ENCODE results near the gene CTDSPL.

Gene CTDSPL

GRCh38 chr3:37892927-37893600 is 31.4 kb downstream of the CTDSPL start:
- DNase-seq, result no peak

GRCh38 chr3:37896827-37897226 is 35.1 kb downstream of the CTDSPL start:
- no peak for DNase-seq

- no peak for DNase-seq
These were observed 36.1 kb downstream of the CTDSPL start for GRCh38 chr3:37897763-37898162.

GRCh38 chr3:37898424-37898823 is 36.7 kb downstream of the CTDSPL start:
- no peak for DNase-seq

GRCh38 chr3:37899101-37899707 is 37.5 kb downstream of the CTDSPL start:
- no peak for DNase-seq

- DNase-seq, result no peak
These were observed 38.1 kb downstream of the CTDSPL start for GRCh38 chr3:37899711-37900306.

GRCh38 chr3:37901721-37902120 is 40.0 kb downstream of the CTDSPL start:
- no peak for DNase-seq

- DNase-seq, result no peak
These were observed 41.0 kb downstream of the CTDSPL start for GRCh38 chr3:37902674-37903073.

GRCh38 chr3:37903320-37903719 is 41.6 kb downstream of the CTDSPL start:
- no peak for DNase-seq

GRCh38 chr3:37903734-37904133 is 42.1 kb downstream of the CTDSPL start:
- DNase-seq, result no peak

GRCh38 chr3:37904601-37905000 is 42.9 kb downstream of the CTDSPL start:
- DNase-seq, result peak; percentile 59

GRCh38 chr3:37905346-37905745 is 43.7 kb downstream of the CTDSPL start:
- DNase-seq, result no peak

GRCh38 chr3:37905987-37906674 is 44.5 kb downstream of the CTDSPL start:
- no peak for DNase-seq

- DNase-seq, result no peak
These were observed 45.1 kb downstream of the CTDSPL start for GRCh38 chr3:37906734-37907282.

GRCh38 chr3:37907371-37907770 is 45.7 kb downstream of the CTDSPL start:
- DNase-seq, result no peak

- DNase-seq, result no peak
These were observed 46.2 kb downstream of the CTDSPL start for GRCh38 chr3:37907906-37908305.

- no peak for DNase-seq
These were observed 47.6 kb downstream of the CTDSPL start for GRCh38 chr3:37909067-37909911.

GRCh38 chr3:37910671-37911400 is 49.2 kb downstream of the CTDSPL start:
- no peak for DNase-seq

- DNase-seq, result no peak
These were observed 50.5 kb downstream of the CTDSPL start for GRCh38 chr3:37912052-37912733.

- DNase-seq, result no peak
These were observed 51.8 kb downstream of the CTDSPL start for GRCh38 chr3:37913522-37913921.

- no peak for DNase-seq
These were observed 55.0 kb downstream of the CTDSPL start for GRCh38 chr3:37916685-37917084.
